K562 (cell line): ENCODE results near the gene CACNB1. TPM values are rescaled to one million over a fixed set of nuclear protein-coding genes. Genes with fewer than 3 reads are reported as not detected.

Experiments used
- ATAC-seq: fragments of 200-7000 bp; cut with Tn5 transposase; 3 replicates; pipeline ENCODE4 v1.9.1; 2020; ENCODE audit warnings: moderate library complexity
- BruUV-seq: library from RNA; stranded (reverse); fragments of 400-500 nt; replicated peaks from 2 replicates; lab custom pipeline; 2021; lab: Mats Ljungman, UMichigan
- CTCF ChIA-PET: fragments of 300-600 bp; formaldehyde crosslinking; extraction: SDS; loops from one replicate; lab custom pipeline; 2021; ENCODE audit warnings: low intra/inter-chr PET ratio; lab: Yijun Ruan, JAX
- POLR2A ChIA-PET: fragments of 300-600, 350-650 bp; sonication (Branson Sonifier 250); formaldehyde crosslinking; extraction: SDS; loops from one replicate; lab custom pipeline; 2021; ENCODE audit warnings: antibody characterized with exemption, inconsistent platforms; lab: Yijun Ruan, JAX
- DNase-seq, 4 experiments: peaks; one replicate each; pipeline versions ENCODE4 v3.0.0 to v3.0.0-alpha.2; 2011 to 2018; ENCODE audit warnings: low spot score in 3 of 4, mixed read lengths in 3 of 4; ENCODE audit errors: extremely low read depth in 1 of 4
- FAIRE-seq: peaks from 2 replicates; lab custom pipeline; 2011; peaks lifted over from hg19 to GRCh38; lab: Jason Lieb, UNC
- H2AFZ ChIP-seq: 2 replicates; pipeline ENCODE4 v1.6.0; 2011; ENCODE audit warnings: low read depth, low read length, control low read depth, inconsistent platforms
- H3K27ac ChIP-seq: fragments of 200-600 bp; 3 replicates; pipeline ENCODE4 v1.8.0; 2011; ENCODE audit warnings: low read depth, mild to moderate bottlenecking, control low read depth, inconsistent platforms, low read length, moderate library complexity, mixed read lengths; ENCODE audit errors: extremely low read depth
- H3K27me3 ChIP-seq, 2 experiments: fragments of 300-600 bp in 1 of 2; 2 replicates in 1 of 2; 3 replicates in 1 of 2; pipeline versions ENCODE4 v1.6.0 to v1.8.0; 2011; ENCODE audit warnings: inconsistent platforms in 2 of 2, low read length in 2 of 2, mild to moderate bottlenecking in 1 of 2, mixed read lengths in 1 of 2, moderate library complexity in 1 of 2; ENCODE audit not compliant: control insufficient read depth in 2 of 2, insufficient read depth in 2 of 2
- H3K36me3 ChIP-seq: fragments of 300-600 bp; 3 replicates; pipeline ENCODE4 v1.8.0; 2011; ENCODE audit warnings: mild to moderate bottlenecking, low read length, inconsistent platforms; ENCODE audit not compliant: control insufficient read depth, insufficient read depth
- H3K4me1 ChIP-seq, 2 experiments: fragments of 200-600 bp in 1 of 2; replicated peaks in 1 of 2; 2 replicates in 1 of 2; 3 replicates in 1 of 2; pipeline versions ENCODE4 v1.5.1 to v1.8.0; 2011; ENCODE audit warnings: inconsistent platforms in 2 of 2, low read length in 2 of 2, mild to moderate bottlenecking in 1 of 2, mixed read lengths in 1 of 2, moderate library complexity in 1 of 2; ENCODE audit not compliant: control insufficient read depth in 2 of 2, insufficient read depth in 2 of 2
- H3K4me2 ChIP-seq: 2 replicates; pipeline ENCODE4 v1.6.1; 2011; ENCODE audit warnings: low read length, control low read depth, inconsistent platforms, mixed read lengths; ENCODE audit not compliant: insufficient read depth
- H3K4me3 ChIP-seq: fragments of 200-600 bp; sonication (generic), shearing (Covaris generic); 2 replicates; pipeline ENCODE4 v1.5.1; 2016; ENCODE audit warnings: control low read depth, inconsistent platforms
- H3K79me2 ChIP-seq: fragments of 200-600 bp; 3 replicates; pipeline ENCODE4 v1.8.0; 2011; ENCODE audit warnings: low read length, inconsistent platforms; ENCODE audit not compliant: control insufficient read depth, insufficient read depth
- H3K9ac ChIP-seq, 2 experiments: 2 replicates each; pipeline versions ENCODE4 v1.6.0 to v1.6.1; 2011; ENCODE audit warnings: low read depth in 2 of 2, low read length in 2 of 2, control low read depth in 1 of 2, inconsistent platforms in 1 of 2, mild to moderate bottlenecking in 1 of 2, mixed read lengths in 1 of 2; ENCODE audit not compliant: insufficient read depth in 1 of 2
- H3K9me1 ChIP-seq: one replicate; pipeline ENCODE4 v1.6.0; 2011; ENCODE audit warnings: inconsistent platforms, mild to moderate bottlenecking, low read length, moderate library complexity; ENCODE audit not compliant: control insufficient read depth, insufficient read depth
- H3K9me3 ChIP-seq: replicated peaks from 2 replicates; pipeline ENCODE4 v1.5.1; 2011; ENCODE audit warnings: low read depth, low read length, inconsistent platforms; ENCODE audit not compliant: control insufficient read depth, insufficient read depth
- H4K20me1 ChIP-seq: replicated peaks from 2 replicates; pipeline ENCODE4 v1.6.1; 2011; ENCODE audit warnings: low read length, inconsistent platforms, mixed read lengths; ENCODE audit not compliant: control insufficient read depth, insufficient read depth
- CBFA2T2 ChIP-seq: fragments of 450-650 bp; conservative IDR thresholded peaks from 2 replicates; pipeline ENCODE4 v1.6.1; 2017; ENCODE audit warnings: mild to moderate bottlenecking
- CREB3 ChIP-seq: fragments of 450-650 bp; conservative IDR thresholded peaks from 2 replicates; pipeline ENCODE4 v1.6.1; 2016; ENCODE audit warnings: missing genetic modification characterization, low read depth, mild to moderate bottlenecking, missing compliant biosample characterization, moderate library complexity
- FOSL1 ChIP-seq: fragments of 200-800 bp; sonication (Bioruptor generic); conservative IDR thresholded peaks from 2 replicates; pipeline ENCODE4 v1.6.1; 2016; ENCODE audit warnings: missing genetic modification characterization, missing compliant biosample characterization
- FOXK2 ChIP-seq, 2 experiments: fragments of 450-650 bp; IDR thresholded peaks in 1 of 2; conservative IDR thresholded peaks in 1 of 2; 2 replicates each; pipeline ENCODE4 v1.6.1; 2016; ENCODE audit warnings: low read depth in 2 of 2, mild to moderate bottlenecking in 1 of 2
- GABPA ChIP-seq: fragments of 200-800 bp; sonication (Bioruptor generic); conservative IDR thresholded peaks from 2 replicates; pipeline ENCODE4 v1.6.1; 2016; ENCODE audit warnings: low read depth, missing genetic modification characterization, missing compliant biosample characterization
- HDAC1 ChIP-seq, 2 experiments: fragments of 450-650 bp; IDR thresholded peaks; 2 replicates each; pipeline ENCODE4 v1.6.1; 2016 to 2017; ENCODE audit warnings: inconsistent platforms in 1 of 2, mild to moderate bottlenecking in 1 of 2, moderate library complexity in 1 of 2
- HSF4 ChIP-seq: fragments of 250-450 bp; sonication (Bioruptor Pico); IDR thresholded peaks from 2 replicates; pipeline ENCODE4 v2.1.2; 2022; ENCODE audit warnings: mild to moderate bottlenecking, moderate library complexity, borderline replicate concordance
- KAT7 ChIP-seq: sonication (generic); formaldehyde crosslinking; IDR thresholded peaks from 2 replicates; pipeline ENCODE4 v1.8.0; 2022; ENCODE audit warnings: missing genetic modification reagents, mild to moderate bottlenecking, borderline replicate concordance
- MITF ChIP-seq: IDR thresholded peaks from 2 replicates; pipeline ENCODE4 v1.6.1; 2014; ENCODE audit warnings: antibody characterized with exemption
- NFE2L1 ChIP-seq: fragments of 450-650 bp; IDR thresholded peaks from 2 replicates; pipeline ENCODE4 v1.6.1; 2016; ENCODE audit warnings: missing genetic modification characterization, low read depth, mild to moderate bottlenecking, missing compliant biosample characterization, moderate library complexity, borderline replicate concordance
- NRF1 ChIP-seq, 2 experiments: fragments of 450-650 bp; IDR thresholded peaks in 1 of 2; conservative IDR thresholded peaks in 1 of 2; 2 replicates each; pipeline ENCODE4 v1.6.1; 2014; ENCODE audit warnings: mild to moderate bottlenecking in 2 of 2
- POLR2A ChIP-seq: fragments of 450-650 bp; conservative IDR thresholded peaks from 2 replicates; pipeline ENCODE4 v1.6.1; 2016
- POLR3G ChIP-seq: IDR thresholded peaks from 2 replicates; pipeline ENCODE4 v1.6.1; 2011; ENCODE audit not compliant: insufficient read length, insufficient replicate concordance; ENCODE audit errors: extremely low read depth
- PURB ChIP-seq: sonication (generic); formaldehyde crosslinking; IDR thresholded peaks from 2 replicates; pipeline ENCODE4 v1.9.0; 2021; ENCODE audit warnings: low read depth, mild to moderate bottlenecking, missing genetic modification reagents
- RAD51 ChIP-seq: fragments of 450-650 bp; IDR thresholded peaks from 2 replicates; pipeline ENCODE4 v1.7.1; 2016; ENCODE audit warnings: low read depth, mild to moderate bottlenecking, borderline replicate concordance
- SIN3A ChIP-seq, 2 experiments: fragments of 150-350 bp in 1 of 2; IDR thresholded peaks; 2 replicates each; pipeline ENCODE4 v1.6.1; 2011 to 2016; ENCODE audit warnings: borderline replicate concordance in 2 of 2, low read depth in 2 of 2, low read length in 2 of 2, mild to moderate bottlenecking in 2 of 2, moderate library complexity in 2 of 2; ENCODE audit not compliant: control insufficient read depth in 1 of 2
- SMARCE1 ChIP-seq: fragments of 450-650 bp; IDR thresholded peaks from 2 replicates; pipeline ENCODE4 v1.7.1; 2016; ENCODE audit warnings: mild to moderate bottlenecking
- THRA ChIP-seq: fragments of 450-650 bp; IDR thresholded peaks from 2 replicates; pipeline ENCODE4 v1.6.1; 2017; ENCODE audit warnings: mild to moderate bottlenecking, moderate library complexity
- ZBTB8A ChIP-seq: fragments of 450-650 bp; IDR thresholded peaks from 2 replicates; pipeline ENCODE4 v1.6.1; 2018; ENCODE audit warnings: mild to moderate bottlenecking, moderate library complexity; ENCODE audit not compliant: partially characterized antibody
- ZNF143 ChIP-seq: sonication (generic); formaldehyde crosslinking; IDR thresholded peaks from 2 replicates; pipeline ENCODE4 v1.9.0; 2022; ENCODE audit warnings: mild to moderate bottlenecking, missing genetic modification reagents
- ZNF224 ChIP-seq: sonication (generic); formaldehyde crosslinking; IDR thresholded peaks from 2 replicates; pipeline ENCODE4 v1.8.0; 2022; ENCODE audit warnings: mild to moderate bottlenecking, missing genetic modification reagents
- WGBS: fragments of 100-300 bp; shearing (Covaris generic); methylation state at CpG from one replicate; pipeline ENCODE4 v1.1.6; 2016; ENCODE audit warnings: low coverage, mixed read lengths; ENCODE audit not compliant: insufficient coverage; ENCODE audit errors: missing lambda C conversion rate; 5-methylcytosine and 5-hydroxymethylcytosine counted together
- in situ Hi-C: fragments of 300-500 bp; cut with MboI; formaldehyde crosslinking; loops from 4 replicates; pipeline ENCODE4 v1.15.0; 2018; ENCODE audit warnings: inconsistent platforms, mixed read lengths
- intact Hi-C: fragments of 100-400 bp; cut with micrococcal nuclease; formaldehyde crosslinking; loops from 2 replicates; pipeline ENCODE4 v1.14.2; 2022
- polyA plus RNA-seq, 8 experiments: library from polyadenylated mRNA; depleted of rRNA in 4 of 8; stranded (reverse) in 5 of 8; unstranded in 3 of 8; fragments of >200 nt; fragmentation: Nextera tagmentation in 2 of 8; fragmentation: Illumina TruSeq in 1 of 8; extraction: Ambion mirVana in 2 of 8; extraction: Trizol in 1 of 8; gene quantifications; 2 replicates each; pipeline versions ENCODE4 v1.2.1 to v1.2.3, GENCODE V29; 2011 to 2014; ENCODE audit warnings: inconsistent platforms in 1 of 8, missing spikeins in 1 of 8
- total RNA-seq, 7 experiments: library from RNA; depleted of rRNA in 6 of 7; stranded (reverse); fragments of >200 nt in 6 of 7; fragmentation: Illumina TruSeq in 2 of 7; extraction: Trizol in 2 of 7; gene quantifications; 2 replicates each; pipeline versions ENCODE4 v1.2.1 to v1.2.3, GENCODE V29; 2011 to 2021; ENCODE audit warnings: low replicate concordance in 1 of 7

The CACNB1 gene
- total and polyA plus RNA-seq, 9 of the 15 experiments (the other 6 are each of a cell fraction or from before 2014, with no cell fraction given): 0.08 to 7.4 (median 3.0) TPM

DNA sequence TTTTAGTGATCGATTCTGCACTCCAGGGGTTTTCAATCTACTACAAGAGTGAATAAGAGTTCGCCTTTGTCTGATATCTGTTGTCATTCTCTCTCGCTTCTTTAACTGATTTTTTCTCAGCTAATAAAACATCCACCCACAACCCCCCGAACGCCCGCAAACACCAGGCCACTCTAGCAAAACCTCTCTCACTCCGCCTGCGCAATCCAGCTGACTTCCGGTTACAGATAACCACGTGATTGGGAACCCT lies 2.3 kb upstream of the CACNB1 start:
- peak overlapping the region; percentile 73 for H3K4me3 ChIP-seq
- 2% methylated on average over 10 of the region's 10 CpGs for WGBS
- ChIA-PET POLR2A (interaction anchor here (0.6 to 2.5 kb wide), 20 partner anchors 9 to 781 kb away, joined by 3 to 16 read pairs (median 4); partner anchors contain the start of genes CDK12, PSMD3 and STAC2), CTCF (no interaction called here)
- in situ Hi-C loops: no loop called here
- H3K27me3 ChIP-seq: no peaks in the 10 kb centered on the region
- H3K36me3 ChIP-seq: peaks cover 41% of the 10 kb centered on the region
- FAIRE-seq (peak; percentile 91), DNase-seq (peak; percentile 84 to 95 (median 90)), ATAC-seq (peak; percentile 74)
- H3K27ac ChIP-seq: peak overlapping the region; percentile 99
- H2AFZ ChIP-seq: peak overlapping the region; percentile 99
- peaks cover 43 to 45% of the 10 kb centered on the region in 2 experiments; a peak in 4 of 5 replicates for H3K4me1 ChIP-seq
- H3K9ac ChIP-seq: peak overlapping the region; percentile 98 to 99
- H3K4me2 ChIP-seq: peak overlapping the region; percentile 92
- no peaks in the 10 kb centered on the region for H3K9me1 ChIP-seq
- no peaks in the 10 kb centered on the region for H3K9me3 ChIP-seq
- H4K20me1 ChIP-seq: peaks cover 12% of the 10 kb centered on the region
- BruUV-seq: no TSS peak
- H3K79me2 ChIP-seq: peaks cover 48% of the 10 kb centered on the region
- intact Hi-C loops: no loop called here
- peak; percentile 77; the same call in 1 of the 2 replicates for TF ChIP-seq POLR2A
- TF ChIP-seq RAD51: peak; percentile 96; the same call in 1 of the 2 replicates
- TF ChIP-seq NRF1 (conservative IDR thresholded peaks at IDR 0.05 in 1 of 2, IDR thresholded peaks at IDR 0.05 in 1 of 2): peak; percentile 96
- TF ChIP-seq GABPA (tag): peak; percentile 93
- no peak for TF ChIP-seq ZBTB8A
- peak; percentile 78 for TF ChIP-seq CBFA2T2
- TF ChIP-seq PURB: no peak
- no peak for TF ChIP-seq POLR3G
- no peak for TF ChIP-seq HSF4 (CRISPR knock-in tag)
- peak in 1 of 2 experiments; percentile 60; a peak in 1 of 4 replicates for TF ChIP-seq SIN3A (IDR thresholded peaks at IDR 0.05; ENCODE audit: borderline replicate concordance in 2 of 2, control insufficient read depth in 1 of 2, low read depth in 2 of 2, low read length in 2 of 2)
- TF ChIP-seq ZNF224 (CRISPR knock-in tag): no peak
- no peak; the same call in 1 of the 2 replicates for TF ChIP-seq CREB3
- TF ChIP-seq ZNF143 (CRISPR knock-in tag): no peak
- TF ChIP-seq HDAC1 (IDR thresholded peaks at IDR 0.05): no peak
- no peak for TF ChIP-seq KAT7 (CRISPR knock-in tag)
- TF ChIP-seq SMARCE1: no peak
- 0 out of 2 replicates have a peak, but pooled peaks have one; percentile 40 for TF ChIP-seq MITF
- TF ChIP-seq THRA: no peak
- TF ChIP-seq NFE2L1 (tag): no peak
- peak; percentile 31 for TF ChIP-seq FOSL1 (tag)
- peak in 1 of 2 experiments; percentile 81; a peak in 2 of 4 replicates for TF ChIP-seq FOXK2 (conservative IDR thresholded peaks at IDR 0.05 in 1 of 2, IDR thresholded peaks at IDR 0.05 in 1 of 2; ENCODE audit: low read depth in 2 of 2)
